Endothelial cell (in vitro differentiated cells): ENCODE data around the gene UCP3. TPM values are rescaled to one million over a fixed set of nuclear protein-coding genes. Genes with fewer than 3 reads are reported as not detected.

Source experiments
- DNase-seq: peaks from one replicate; pipeline ENCODE4 v3.0.0; 2021; ENCODE audit warnings: low spot score
- H3K27ac Mint-ChIP-seq: one replicate; pipeline ENCODE4 v1.8.0; 2021; ENCODE audit warnings: mixed read lengths, inconsistent platforms; ENCODE audit not compliant: unreplicated experiment
- H3K27me3 Mint-ChIP-seq: one replicate; pipeline ENCODE4 v1.8.0; 2021; ENCODE audit warnings: mild to moderate bottlenecking, moderate library complexity, mixed read lengths, inconsistent platforms; ENCODE audit not compliant: unreplicated experiment
- H3K36me3 Mint-ChIP-seq: one replicate; pipeline ENCODE4 v1.8.0; 2021; ENCODE audit warnings: mild to moderate bottlenecking, low read depth, mixed read lengths, inconsistent platforms; ENCODE audit not compliant: unreplicated experiment
- H3K4me1 Mint-ChIP-seq: one replicate; pipeline ENCODE4 v1.8.0; 2021; ENCODE audit warnings: mild to moderate bottlenecking, mixed read lengths, inconsistent platforms; ENCODE audit not compliant: unreplicated experiment
- H3K4me3 Mint-ChIP-seq: one replicate; pipeline ENCODE4 v1.8.0; 2021; ENCODE audit warnings: mild to moderate bottlenecking, mixed read lengths, inconsistent platforms; ENCODE audit not compliant: unreplicated experiment
- H3K9me3 Mint-ChIP-seq: one replicate; pipeline ENCODE4 v1.8.0; 2021; ENCODE audit warnings: mixed read lengths, inconsistent platforms; ENCODE audit not compliant: unreplicated experiment
- CTCF ChIP-seq: fragments of 200-600 bp; sonication (generic); IDR thresholded peaks from one replicate; pipeline ENCODE4 v1.5.0; 2021; ENCODE audit warnings: antibody characterized with exemption; ENCODE audit not compliant: unreplicated experiment
- total RNA-seq: library from RNA; stranded (reverse); fragmentation: NEBNext Ultra II Directional; extraction: Animal tissue kit (Norgen Biotek cat#: 25700); gene quantifications from one replicate; pipeline ENCODE4 v1.2.1, GENCODE V29; 2021; ENCODE audit not compliant: unreplicated experiment

Gene UCP3
- total RNA-seq, 1 donor from 2014 or later = 1.6 TPM

- Mint-ChIP-seq H3K4me3 (no peak overlapping the region), H3K36me3 (peaks cover 18% of the 10 kb centered on the region), H3K27me3 (peaks cover 1% of the 10 kb centered on the region), H3K4me1 (peaks cover 3% of the 10 kb centered on the region), H3K27ac (no peak overlapping the region), H3K9me3 (no peaks in the 10 kb centered on the region)
- no peak for DNase-seq
- TF ChIP-seq CTCF = no peak
Measured at GRCh38 chr11:74005721-74006517, 3.0 kb downstream of the UCP3 start.

GRCh38 chr11:74004759-74005615 lies 3.9 kb downstream of the UCP3 start:
- Mint-ChIP-seq H3K27ac (no peak overlapping the region), H3K27me3 (peaks cover 1% of the 10 kb centered on the region), H3K9me3 (no peaks in the 10 kb centered on the region), H3K4me3 (no peak overlapping the region), H3K4me1 (no peaks in the 10 kb centered on the region), H3K36me3 (peaks cover 18% of the 10 kb centered on the region)
- TF ChIP-seq CTCF = no peak
- no peak for DNase-seq

- Mint-ChIP-seq H3K9me3 (no peaks in the 10 kb centered on the region), H3K4me3 (no peak overlapping the region), H3K27ac (no peak overlapping the region), H3K4me1 (no peaks in the 10 kb centered on the region), H3K27me3 (peaks cover 1% of the 10 kb centered on the region), H3K36me3 (peaks cover 18% of the 10 kb centered on the region)
- TF ChIP-seq CTCF = no peak
- DNase-seq = no peak
Measured at GRCh38 chr11:74004046-74004695, 4.7 kb downstream of the UCP3 start.

GRCh38 chr11:74002832-74003231 lies 6.1 kb downstream of the UCP3 start:
- Mint-ChIP-seq H3K27me3 (peaks cover 1% of the 10 kb centered on the region), H3K4me1 (no peaks in the 10 kb centered on the region), H3K4me3 (peak overlapping the region; percentile 11), H3K27ac (no peak overlapping the region), H3K36me3 (peaks cover 18% of the 10 kb centered on the region), H3K9me3 (no peaks in the 10 kb centered on the region)
- TF ChIP-seq CTCF = no peak
- no peak for DNase-seq
